DMS79 treated with DMSO at 0.1 percent for 48 hours (cell line): ENCODE data around the gene CAPZA2.
A peak's percentile ranks its signal among the peaks of the same experiment; 100 is the strongest.
"Not testable (repeated sequence)": the region's sequence is repeated elsewhere in the genome, so short reads cannot be mapped to it uniquely, and the experiment has no call there.

ENCODE experiments used
- DNase-seq: peaks from one replicate; lab custom pipeline; 2025; lab: John Stamatoyannopoulos, UW

CAPZA2 gene

DNA sequence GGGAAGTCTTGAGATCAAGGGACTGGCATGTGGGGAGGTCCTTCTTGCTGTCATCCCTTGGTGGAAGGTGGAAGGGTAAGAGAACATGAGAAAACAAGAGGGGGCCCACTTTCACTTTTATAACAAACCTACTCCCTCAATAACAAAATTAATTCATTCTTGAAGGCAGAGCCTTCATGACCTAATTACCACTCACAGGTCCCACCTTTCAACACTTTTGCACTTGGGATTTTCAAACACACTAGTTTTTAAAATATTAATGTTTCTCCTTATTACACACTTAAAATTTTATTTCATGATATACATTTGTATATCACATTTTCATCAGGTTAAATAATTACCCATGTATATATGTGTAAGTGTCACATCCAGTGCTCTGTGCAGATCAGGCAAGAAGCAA, 93.0 kb downstream of the CAPZA2 start:
- DNase-seq, result peak; percentile 49

DNA sequence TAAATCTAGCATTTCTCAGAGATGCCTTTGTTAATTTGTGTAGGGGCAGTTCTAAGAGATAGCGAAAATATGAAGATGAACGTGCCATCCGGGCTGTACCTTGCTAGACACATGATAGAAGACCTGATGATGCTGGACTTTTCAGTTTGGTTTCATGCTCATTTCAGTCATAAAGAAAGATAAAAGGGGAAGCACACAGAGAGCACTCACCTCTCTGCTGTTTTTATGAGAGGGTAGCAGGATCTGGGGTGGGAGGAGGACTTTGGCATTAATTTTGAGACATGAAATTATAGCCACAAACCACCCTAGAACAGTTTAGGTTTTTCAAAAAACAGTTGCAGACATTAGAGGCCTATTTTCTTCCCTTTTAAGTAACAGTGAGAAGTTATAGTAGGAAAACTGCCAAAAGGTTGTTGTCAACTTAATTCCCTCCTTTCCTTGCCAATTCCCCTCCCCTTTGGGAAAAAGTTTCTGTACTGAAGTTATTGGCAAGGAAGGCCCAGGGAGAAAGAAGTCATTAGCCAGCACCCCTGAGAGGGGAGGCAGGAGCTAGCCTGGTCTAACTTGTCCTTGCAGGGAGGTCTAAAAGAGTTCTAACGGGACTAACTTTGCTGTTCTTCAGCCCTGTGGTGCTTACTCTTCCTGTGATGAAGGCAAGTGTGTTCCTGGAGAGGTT, 93.6 kb downstream of the CAPZA2 start:
- no peak for DNase-seq

DNA sequence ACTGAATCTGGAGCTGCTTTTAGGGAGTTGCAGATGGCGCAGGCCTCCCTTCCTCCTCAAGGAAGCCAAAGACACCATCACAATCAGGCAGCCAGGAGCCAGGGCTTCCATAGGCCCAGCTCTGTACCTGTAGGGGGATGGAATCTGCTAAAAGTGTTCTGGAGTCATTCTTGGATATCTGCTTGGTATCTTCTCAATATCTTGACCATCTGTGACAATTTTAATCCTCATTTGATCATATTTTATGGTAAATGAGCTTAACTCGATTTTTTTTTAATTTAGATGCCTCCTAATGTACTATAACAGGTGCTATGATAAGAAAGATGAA, 94.1 kb downstream of the CAPZA2 start:
- DNase-seq, result no peak

DNA sequence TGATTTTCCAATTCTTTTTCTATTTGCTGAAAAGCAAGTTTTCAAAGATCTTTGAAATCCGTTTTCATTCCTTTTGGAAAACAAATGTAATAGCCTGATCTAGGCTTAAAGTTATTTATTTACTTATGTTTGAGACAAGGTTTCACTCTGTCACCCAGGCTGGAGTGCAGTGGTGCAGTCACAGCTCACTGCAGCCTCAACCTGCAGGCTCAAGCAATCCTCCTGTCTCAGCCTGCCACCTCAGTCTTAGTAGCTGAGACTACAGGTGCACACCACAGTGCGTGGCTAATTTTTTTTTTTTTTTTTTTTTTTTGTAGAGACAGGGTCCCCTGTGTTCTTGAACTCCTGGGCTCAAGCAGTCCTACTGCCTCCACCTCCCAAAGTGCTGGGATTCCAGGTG, 95.5 kb downstream of the CAPZA2 start:
- peak; percentile 21 for DNase-seq

DNA sequence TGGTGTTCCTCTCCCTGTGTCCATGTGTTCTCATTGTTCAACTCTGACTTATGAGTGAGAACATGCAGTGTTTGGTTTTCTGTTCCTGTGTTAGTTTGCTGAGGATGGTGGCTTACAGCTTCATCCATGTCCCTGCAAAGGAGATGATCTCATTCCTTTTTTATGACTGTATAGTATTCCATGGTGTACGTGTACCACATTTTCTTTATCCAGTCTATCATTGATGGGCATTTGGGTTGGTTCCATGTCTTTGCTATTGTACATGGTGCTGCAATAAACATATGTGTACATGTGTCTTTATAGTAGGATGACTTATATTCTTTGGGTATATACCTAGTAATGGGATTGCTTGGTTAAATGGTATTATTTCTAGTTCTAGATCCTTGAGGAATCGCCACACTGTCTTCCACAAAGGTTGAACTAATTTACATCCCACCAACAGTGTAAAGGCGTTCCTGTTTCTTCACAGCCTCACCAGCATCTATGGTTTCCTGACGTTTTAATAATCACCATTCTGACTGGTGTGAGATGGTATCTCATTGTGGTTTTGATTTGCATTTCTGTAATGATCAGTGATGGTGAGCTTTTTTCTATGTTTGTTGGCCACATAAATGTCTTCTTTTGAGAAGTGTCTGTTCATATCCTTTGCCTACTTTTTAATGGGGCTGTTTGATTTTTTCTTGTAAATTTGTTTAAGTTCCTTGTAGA, 99.7 kb downstream of the CAPZA2 start:
- not testable (repeated sequence) for DNase-seq

DNA sequence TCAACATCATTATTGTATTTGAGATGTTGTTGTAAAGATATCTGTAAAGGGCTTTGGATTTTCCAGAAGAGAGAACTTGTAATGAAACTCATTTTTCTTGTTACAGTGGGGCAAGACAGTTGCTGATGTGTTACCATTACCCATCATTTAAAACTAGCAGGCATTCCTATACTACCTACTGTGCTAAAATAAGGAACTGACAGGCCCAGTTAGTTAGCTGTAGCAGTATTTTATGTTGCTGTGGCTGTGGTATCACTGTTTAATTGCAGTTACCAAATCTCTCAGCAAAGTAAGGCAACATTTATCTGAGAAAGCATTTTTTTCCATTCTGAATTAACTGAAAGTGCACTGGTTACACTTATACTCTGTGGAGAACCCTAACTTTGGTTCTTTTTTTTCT, 100.8 kb downstream of the CAPZA2 start:
- no peak for DNase-seq

DNA sequence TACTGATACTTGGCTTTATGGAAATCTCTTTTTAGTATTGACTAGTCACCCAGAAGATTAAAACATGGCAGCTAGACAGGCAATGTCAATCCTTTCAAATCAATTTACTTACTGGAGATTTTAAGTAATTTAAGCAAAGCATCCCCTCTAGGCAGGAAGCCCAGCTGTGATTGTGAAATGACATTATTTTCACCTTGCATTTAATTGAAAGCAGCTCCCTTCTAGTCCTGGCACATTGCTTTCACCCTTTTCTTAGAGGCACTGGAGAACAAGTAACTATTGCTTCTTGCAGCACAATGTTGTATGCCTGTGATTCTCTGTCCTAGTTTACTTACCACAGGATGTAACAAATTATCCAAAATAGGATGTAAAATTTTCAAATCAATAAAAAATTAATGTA, 104.2 kb downstream of the CAPZA2 start:
- no peak for DNase-seq

DNA sequence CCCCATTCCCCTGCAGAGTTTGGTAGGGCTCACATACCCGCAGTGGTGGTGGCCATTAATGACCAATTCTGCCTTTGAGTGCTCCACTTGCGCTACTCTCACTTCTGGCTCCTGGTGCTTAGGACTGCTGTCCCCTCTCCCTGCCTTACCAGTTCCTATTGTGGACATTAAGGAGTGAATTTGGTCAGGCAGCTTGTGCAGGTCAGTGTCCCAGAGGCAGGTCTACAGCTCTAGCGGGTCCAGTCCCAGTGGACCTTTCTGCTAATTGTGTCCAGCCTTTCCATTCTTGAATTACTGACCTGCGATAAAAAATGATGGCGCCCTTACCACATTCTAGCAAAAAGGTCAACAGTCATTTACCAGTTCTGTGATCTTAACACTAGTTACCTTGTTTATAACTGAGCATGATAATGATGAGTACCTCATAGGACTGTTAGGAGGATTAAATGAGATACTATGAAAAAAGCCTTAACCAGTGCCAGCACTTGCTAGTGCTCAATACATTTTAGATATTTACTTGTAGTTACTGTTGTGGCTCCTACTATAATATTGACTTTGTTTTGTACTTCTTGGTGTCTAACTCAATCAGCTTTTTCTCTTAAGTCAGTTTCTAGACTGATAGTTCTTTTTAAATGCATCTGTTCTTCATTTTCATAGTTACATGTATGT, 105.0 kb downstream of the CAPZA2 start:
- DNase-seq, result no peak

DNA sequence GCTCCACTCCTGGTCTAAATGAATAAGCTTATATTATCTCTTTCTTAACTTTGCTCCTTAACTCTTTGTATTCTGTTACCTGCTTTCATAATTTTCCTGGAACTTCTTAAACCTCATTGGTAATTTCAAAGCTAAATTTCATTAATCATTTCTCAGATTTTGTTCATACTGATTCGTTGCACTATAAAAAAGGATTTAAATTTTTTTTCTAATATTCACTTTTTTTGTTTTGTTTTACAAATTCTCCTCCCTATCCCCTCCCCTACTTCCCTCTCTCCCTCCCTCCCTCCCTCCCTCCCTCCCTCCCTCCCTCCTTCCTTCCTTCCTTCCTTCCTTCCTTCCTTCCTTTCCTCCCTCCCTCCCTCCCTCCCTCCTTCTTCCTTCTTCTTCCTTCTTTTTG, 105.6 kb downstream of the CAPZA2 start:
- DNase-seq, result no peak

DNA sequence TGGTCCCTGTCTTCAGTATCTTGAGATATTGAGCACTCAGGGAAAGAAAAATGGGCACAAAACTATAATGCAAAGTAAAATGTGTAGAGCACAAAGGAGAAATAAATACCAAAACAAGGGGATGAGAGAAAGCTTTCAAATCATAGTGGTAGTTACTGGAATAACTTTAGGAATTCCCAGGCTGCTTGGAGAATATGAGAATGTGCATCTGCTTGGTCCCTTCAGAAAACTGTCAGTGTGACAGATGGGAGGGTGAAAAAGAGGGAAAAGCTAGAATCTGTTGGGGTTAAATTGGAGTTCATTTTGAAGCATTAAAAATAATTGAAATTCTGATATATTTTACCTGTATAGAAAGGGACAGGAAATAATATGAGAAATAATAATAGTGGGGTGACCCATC, 106.2 kb downstream of the CAPZA2 start:
- DNase-seq, result no peak

DNA sequence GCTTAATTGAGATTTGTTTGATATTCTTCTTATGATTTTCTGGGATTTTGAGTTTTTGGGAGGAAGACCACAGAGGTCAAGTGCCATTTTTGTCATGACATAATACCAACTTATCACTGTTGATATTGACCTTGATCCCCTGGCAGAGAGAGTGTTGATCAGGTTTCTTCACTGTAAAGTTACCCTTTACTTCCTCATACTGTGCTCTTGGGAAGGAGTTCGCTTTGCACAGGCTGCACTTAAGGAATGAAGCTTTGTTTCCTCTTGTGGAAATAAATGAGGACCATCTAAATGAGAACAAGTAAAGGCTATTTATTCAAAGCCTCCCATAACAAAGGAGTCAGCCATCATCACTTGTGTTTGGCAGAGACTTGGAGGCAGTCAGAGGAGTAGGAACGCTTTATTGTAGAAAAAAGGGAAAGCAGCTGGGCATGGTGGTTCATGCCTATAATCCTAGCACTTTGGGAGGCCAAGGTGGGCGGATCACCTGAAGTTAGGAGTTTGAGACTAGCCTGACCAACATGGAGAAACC, 107.0 kb downstream of the CAPZA2 start:
- DNase-seq, result no peak

DNA sequence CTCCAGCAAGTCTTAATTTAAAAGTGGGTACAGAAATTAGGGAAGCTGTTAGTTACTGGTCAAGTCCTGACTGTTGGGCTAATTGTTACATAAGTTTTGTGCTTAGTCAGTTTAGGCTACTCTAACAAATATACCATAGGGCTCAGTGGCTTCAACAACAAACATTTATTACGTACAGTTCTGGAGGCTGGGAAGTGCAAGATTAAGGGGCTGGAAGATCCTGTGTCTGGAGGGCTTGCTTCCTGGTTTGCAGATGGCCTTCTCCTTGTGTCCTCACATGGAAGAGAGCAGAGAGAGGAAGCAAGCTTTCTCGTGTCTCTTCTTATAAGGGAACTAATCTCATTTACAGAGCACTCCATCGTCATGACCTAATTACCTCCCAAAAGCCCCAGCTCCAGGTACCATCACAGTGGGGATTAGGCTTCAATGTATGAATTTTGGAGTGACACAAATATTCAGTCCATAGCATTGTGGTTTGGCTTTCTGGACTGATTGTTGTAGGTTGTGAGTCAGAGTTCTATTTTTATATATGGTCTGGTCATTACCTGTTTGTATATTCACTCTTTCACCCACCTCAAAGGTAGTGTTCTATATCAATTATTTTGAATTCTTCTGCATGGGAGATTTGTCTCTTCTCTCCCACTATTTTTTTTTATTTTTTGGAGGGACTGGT, 108.0 kb downstream of the CAPZA2 start:
- DNase-seq, result no peak

DNA sequence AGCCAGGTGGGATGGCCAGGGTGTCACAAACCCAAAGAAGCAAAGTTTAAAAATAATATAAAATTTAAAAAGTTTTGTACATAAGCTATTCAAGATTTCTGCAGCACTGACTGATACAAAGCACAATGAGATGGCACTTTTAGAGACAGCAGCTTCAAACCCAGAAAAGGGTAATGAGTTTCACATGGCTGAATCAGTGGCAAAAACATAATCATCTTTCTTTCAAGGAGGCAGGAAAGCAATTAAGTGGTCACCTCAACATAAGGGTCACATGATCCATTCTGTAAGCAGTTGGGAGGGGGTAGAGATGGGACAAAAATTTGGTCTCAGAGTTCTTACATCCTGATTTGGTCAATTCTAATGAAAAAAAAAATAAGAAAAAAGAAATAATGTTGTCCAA, 108.8 kb downstream of the CAPZA2 start:
- not testable (repeated sequence) for DNase-seq
